HG03045 (cell line): ENCODE measurements around the gene PTTG1IP.
"Not testable (repeated sequence)": the region's sequence is repeated elsewhere in the genome, so short reads cannot be mapped to it uniquely, and the experiment has no call there.

ENCODE experiments used
- ATAC-seq: cut with Tn5 transposase; IDR thresholded peaks from one replicate; pipeline ENCODE4 v1.9.1; 2021; ENCODE audit warnings: mild to moderate bottlenecking, moderate library complexity; ENCODE audit not compliant: unreplicated experiment

Gene PTTG1IP

GRCh38 chr21:44883250-44883649 is 9.8 kb upstream of the PTTG1IP start:
- no peak for ATAC-seq

DNA sequence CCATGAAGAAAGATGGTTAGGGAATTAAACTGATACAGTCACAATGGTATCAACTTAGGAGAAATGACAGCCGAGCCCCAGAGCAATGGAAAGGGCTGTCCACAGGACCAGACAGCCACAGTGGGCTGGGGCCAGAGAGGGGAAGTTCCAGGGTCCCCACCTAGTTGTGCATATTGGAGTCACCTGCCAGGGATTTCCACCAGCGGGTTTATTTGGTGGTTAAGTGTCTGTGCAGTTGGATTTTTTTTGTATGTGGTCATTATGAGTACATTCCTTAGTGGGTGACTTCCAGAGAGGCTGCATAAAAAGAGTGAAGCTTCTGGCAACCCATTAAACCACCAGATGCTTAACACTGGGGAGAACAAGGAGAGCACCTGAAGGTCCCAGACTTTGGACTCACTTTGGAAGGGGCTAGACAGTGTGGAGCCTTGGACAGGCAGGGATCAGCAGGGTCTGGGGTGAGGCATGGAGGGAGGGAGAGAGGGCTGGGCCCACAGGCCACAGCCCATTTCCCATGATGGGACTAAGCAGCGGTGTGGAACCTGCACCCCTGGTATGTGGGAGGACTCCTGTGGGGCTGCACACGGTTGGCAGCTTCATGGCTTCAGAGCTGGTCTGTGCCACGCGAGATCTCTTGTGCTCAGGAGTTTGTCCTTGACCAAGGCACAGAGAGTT is 7.8 kb upstream of the PTTG1IP start:
- ATAC-seq = no peak

DNA sequence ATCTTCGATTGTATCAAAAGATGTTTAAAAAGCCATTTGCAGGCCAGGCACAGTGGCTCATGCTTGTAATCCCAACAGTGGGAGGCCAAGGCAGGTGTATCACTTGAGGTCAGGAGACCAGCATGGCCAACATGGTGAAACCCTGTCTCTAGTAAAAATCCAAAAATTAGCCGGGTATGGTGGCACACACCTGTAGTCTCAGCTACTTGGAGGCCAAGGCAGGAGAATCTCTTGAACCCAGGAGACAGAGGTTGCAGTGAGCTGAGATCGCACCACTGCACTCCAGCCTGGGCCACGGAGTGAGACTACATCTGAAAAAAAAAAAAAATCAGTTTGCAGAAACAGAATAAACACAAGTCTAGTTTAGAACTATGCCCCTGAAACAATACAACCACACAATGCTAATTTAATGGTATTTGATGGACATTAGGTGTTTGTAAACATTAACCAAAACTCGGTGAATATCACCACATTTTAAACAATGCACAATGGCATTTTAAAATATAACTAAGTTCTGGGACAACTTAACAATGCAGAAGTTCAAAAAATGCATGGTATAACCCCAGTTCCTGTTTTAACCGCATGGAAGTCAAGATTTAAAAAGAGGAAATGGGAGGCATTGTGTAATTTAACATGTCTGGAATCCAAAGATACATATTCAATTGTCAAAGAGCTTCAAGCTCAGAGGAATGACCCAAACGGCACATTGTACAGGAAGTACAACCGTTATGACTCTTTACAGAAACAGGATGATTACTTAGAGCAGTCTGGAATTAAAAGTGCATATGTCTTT is 7.1 kb upstream of the PTTG1IP start:
- ATAC-seq = no peak

GRCh38 chr21:44879238-44879637 is 5.7 kb upstream of the PTTG1IP start:
- ATAC-seq = not testable (repeated sequence)

DNA sequence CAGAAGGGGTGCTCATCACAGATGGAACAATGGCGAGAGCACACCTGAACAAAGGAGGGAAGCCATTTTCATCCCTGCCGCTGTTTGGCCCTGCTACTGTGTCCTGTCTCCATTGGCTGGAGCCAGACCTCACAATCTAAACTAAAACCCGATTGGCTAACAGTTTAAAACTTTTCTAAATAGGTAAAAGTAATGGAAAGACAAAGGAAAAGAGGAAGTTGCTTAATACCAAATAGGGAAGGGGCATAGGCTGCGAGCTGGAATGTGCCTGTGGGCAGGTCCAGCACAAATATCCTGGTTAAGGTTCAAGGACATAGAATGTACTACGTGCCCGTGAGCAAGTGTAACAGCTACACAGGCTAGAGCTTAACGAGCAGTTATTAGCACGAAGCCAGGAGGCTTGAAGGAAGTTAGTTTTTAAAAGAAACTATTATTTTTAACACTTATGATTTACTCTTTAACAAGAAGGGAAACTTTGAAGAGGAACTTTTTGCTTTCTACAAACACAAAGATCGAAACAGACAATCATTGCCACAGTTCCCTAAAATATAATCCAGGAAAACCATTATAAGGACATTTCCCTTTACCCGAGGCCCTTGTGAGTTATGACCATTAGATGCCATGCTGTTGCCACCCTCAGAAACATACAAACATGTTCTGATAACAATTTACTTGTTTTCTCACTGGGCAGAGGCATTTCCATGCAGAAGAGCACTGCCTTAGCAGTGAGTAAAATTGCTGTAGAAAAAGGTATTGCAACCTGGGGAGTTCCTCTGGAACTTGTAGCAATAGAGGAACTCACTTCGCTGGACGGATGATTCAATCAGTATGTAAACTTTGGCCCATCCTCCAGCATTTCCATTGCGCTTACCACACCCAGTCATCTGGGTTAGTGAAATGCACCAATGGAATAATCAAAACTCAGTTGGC is 4.8 kb upstream of the PTTG1IP start:
- no peak for ATAC-seq

DNA sequence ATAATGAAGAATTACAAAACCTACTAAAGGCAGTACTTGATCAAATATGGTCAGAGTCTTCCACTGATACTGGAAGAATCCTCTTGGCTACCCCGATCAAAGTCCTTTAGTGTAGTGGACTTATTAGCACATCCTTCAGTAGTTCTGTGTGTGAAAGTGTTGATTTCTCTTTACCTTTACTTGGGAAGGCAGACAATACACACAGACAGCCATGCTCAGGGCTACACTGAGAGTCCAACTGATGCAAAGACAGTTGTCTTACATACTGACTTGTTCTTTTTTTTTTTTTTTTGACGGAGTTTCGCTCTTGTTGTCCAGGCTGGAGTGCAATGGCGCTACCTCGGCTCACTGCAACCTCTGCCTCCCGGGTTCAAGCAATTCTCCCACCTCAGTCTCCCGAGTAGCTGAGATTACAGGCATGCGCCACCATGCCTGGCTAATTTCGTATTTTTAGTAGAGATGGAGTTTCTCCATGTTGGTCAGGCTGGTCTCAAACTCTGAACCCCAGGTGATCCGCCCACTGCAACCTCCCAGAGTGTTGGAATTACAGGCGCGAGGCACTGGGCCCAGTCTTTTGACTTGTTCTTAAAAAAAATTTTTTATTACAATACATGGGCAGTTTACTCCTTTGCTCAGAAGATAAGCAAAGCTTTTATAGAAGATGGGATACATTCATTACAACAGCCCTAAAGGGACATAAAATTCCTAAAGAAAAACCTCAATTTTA is 3.5 kb upstream of the PTTG1IP start:
- no peak for ATAC-seq

DNA sequence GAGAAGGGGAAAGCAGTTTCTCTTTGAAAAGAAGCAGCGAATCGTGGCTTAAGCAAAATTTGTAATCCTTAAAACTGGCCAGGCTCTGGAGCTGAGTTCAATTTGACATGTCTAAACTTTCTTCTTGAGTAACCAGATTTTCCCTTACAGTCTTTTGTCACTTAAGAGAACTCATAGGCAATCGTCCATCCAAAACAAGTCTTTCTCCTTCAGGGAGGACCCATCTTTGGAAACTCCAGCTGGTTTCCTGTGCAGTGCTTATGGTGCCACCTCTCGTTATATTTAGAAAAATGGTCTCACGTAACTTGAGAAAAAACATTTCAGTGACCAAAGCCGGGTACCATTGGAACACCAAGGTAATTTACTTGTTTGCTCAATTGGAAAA is 1.8 kb upstream of the PTTG1IP start:
- no peak for ATAC-seq

DNA sequence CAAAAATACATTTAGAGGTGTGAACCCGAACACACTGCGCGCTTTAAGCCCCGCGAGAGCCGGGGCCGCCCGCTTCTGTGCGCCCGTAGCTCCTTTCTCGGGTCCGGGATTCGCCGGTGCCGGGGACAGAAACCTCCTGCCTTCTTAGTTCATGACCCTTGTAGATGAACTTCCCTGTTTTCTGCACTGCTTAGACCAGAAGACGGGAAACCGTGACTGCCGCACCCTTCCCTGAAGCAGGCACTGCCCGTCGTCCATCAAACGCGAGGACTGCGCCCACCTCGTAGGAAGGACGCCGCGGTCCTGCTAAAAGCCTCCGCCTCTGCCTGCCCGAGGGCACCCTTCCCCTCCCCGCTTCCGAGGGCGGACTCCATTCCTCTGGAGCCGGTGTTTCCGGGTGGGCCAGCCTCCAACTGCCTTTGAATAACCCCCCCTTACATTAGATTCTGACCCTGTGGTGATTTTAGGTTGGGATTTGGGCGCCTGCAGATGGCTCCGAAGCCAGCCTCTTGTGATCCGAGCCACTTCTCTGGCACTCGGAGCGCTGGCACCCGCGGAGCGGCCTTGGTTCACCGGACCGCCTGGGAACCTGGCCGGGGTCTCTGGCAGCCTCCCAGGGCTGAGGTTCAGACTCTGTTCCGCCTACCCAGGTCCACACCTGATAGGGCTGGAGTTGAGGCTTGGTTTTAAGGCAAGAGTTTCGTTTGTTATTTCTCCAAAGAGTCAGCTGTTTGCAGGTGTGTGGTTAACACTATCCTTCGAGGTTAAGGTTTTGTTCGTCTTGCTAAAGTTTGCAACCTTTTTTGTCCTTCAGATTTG is 1.2 kb upstream of the PTTG1IP start:
- peak; percentile 3 for ATAC-seq

DNA sequence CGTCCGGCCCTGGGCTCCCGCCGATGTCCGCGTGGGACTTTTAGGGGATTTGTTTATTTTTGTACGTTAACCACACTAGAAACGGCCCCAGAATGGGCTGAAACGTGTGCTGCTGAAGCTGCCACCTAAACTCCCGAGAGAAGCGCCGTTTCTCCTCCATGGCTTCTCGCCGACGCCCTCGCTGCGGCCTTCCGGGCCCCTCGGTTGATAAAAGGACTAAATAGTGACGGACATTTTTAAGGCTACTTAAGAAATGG is 678 bp upstream of the PTTG1IP start:
- ATAC-seq = peak; percentile 0

DNA sequence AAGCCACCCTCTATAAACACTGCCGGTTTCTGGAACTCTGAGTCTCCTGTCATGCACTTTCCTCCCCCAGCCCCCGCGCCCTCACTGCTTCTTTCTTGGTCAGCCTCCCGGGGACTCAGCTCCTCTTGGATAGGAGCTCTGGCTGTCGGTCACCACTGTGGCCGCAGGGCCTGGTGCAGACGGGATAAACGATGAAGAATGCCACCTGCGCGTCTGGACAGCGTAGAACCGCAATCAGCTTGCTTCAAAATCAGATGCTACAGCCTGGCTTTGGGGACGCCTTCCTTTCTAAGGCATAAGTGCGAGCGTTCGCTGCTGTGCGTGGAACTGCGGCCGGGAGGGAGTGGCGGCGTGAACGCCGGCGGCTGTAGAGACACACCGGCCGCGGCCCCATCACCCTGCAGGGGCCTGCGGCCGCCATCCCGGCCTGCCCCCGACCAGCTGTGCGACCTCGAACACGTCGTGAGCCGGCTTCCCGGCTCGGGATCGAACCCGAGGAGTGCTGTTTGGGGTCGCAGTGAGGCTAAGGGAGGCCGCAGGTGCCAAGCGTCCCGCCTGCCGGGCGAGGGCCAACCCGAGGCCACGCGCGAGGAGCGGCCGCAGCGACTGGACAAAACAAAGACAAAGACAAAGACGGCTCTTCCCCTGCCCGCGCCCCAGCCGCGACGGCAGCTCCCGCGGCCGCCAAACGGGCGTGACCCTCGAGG is 688 bp downstream of the PTTG1IP start:
- no peak for ATAC-seq

DNA sequence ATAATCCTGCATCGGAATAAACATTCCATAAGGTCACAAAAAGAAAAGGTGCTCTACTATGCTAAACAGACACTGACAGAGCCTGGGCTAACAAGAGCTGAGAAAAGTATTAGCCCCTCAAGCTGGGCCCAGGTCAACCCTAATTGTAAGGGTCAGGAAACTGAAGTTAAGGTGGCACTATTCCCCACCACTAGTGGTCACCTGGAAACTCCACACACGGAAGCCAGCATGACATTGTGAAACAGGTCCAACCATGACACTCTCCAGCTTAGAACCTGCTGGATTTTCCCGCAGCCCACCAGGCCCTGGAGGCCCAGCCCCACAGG is 1.2 kb downstream of the PTTG1IP start:
- no peak for ATAC-seq

DNA sequence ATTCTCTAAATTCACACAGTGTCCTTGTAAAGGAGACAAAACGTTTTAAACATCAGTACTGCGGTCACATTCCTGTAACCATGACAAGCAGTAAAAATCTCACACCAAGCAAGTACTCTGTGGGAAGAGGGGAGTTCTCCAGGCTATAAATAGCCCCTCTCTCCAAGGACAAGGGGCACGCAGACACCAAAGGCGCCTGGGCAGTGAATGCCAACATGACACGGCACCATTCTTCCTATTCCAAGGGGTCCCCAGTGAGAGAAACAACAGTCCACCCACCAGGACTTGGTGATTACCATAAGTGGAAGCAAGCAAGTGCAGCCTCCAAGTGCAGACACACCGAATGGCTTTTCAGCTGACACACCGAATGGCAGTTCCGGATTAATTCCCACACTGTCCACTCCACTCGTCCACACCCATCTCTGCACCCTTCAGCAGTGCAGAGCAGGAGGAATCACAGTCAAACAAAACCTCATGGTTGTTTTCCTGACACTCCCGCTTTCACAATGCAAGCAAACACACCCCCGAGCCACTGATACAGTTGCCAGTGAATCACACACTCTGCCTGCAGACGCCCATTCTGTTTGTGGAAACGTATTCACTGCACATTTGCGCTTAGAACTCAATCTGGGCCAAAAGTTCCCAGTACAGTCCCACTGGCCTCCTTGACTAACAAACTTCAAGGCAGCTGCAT is 1.8 kb downstream of the PTTG1IP start:
- ATAC-seq = no peak

GRCh38 chr21:44870748-44871495 is 2.6 kb downstream of the PTTG1IP start:
- ATAC-seq = no peak

GRCh38 chr21:44869781-44870747 is 3.4 kb downstream of the PTTG1IP start:
- no peak for ATAC-seq

DNA sequence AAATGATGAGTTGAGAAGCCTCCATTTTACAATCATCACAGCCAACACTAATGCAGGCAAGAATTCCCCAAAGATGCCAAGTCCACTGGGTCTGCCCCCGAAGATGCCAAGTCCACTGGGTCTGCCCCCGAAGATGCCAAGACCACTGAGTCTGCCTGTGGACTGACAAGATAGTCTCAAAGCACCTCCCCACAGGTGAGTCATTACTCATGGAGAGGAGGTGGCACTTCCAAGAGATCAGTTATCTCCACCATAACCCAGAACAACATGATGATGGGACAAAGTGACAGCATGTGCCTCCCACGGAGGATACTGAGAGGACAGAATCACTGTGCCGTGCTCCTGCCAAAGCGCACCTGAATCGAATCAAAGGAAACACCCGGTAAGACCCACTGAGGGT is 4.8 kb downstream of the PTTG1IP start:
- ATAC-seq = no peak

- ATAC-seq = no peak
Measured at GRCh38 chr21:44867999-44868700, 5.3 kb downstream of the PTTG1IP start.

DNA sequence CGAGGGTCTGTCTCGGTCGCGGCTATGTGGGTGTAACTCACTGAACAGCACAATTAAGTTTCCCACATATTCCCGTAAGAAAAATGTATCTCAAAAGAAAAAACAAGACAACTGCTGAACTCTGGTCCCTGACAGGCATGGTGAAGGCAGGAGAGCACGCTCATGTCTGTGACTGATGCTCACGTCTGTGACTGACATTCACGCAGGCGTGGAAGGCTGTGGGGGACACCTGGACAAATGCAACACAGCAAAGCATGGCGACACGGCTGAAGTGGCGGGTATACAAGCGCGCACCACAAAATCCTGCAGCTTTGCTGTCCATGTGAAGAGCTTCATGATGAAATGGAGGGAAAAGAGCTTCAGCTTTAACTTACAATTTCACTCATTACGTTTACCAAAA is 6.0 kb downstream of the PTTG1IP start:
- no peak for ATAC-seq
